ENCODE data around the gene PDE4B.

Gene PDE4B

DNA sequence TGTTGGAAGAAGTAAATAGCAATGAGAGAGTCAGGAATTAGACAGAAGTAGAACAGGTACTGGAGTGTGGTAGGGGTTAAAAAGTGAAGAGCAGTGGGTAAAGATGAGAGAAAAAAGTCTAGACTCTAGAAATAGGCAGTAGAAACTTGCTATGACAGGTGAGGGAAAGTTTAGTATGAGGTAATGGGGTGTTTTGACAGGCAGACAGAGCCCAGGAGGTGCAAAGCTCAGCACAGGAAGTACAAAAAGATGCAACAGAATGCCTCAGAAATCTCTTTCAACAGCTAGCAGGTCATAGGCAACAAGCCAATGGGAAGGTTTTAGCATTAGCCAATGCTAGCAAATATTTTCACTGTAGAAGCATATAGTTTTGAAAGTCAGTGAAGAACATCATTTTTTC is 422.2 kb downstream of the PDE4B start:
- Histone ChIP-seq H3K27me3 (ENCODE audit: insufficient read depth, low read depth) (no peaks in the 10 kb centered on the region), H3K4me1 (ENCODE audit: low read depth, poor library complexity, severe bottlenecking) (no peaks in the 10 kb centered on the region), H3K4me3 (IDR thresholded peaks at IDR 0.05; ENCODE audit: insufficient read depth, low read depth, low read length) (no peak overlapping the region), H3K4me2 (no peak overlapping the region), H3K36me3 (ENCODE audit: insufficient read depth) (no peaks in the 10 kb centered on the region), H4K20me1 (ENCODE audit: insufficient read depth) (no peaks in the 10 kb centered on the region), H3K9ac (no peak overlapping the region), H2AFZ (ENCODE audit: low read depth) (no peak overlapping the region), H3K27ac (no peak overlapping the region), H3K79me2 (ENCODE audit: insufficient read depth, low read depth) (no peaks in the 10 kb centered on the region)
- TF ChIP-seq, protein P1, sequence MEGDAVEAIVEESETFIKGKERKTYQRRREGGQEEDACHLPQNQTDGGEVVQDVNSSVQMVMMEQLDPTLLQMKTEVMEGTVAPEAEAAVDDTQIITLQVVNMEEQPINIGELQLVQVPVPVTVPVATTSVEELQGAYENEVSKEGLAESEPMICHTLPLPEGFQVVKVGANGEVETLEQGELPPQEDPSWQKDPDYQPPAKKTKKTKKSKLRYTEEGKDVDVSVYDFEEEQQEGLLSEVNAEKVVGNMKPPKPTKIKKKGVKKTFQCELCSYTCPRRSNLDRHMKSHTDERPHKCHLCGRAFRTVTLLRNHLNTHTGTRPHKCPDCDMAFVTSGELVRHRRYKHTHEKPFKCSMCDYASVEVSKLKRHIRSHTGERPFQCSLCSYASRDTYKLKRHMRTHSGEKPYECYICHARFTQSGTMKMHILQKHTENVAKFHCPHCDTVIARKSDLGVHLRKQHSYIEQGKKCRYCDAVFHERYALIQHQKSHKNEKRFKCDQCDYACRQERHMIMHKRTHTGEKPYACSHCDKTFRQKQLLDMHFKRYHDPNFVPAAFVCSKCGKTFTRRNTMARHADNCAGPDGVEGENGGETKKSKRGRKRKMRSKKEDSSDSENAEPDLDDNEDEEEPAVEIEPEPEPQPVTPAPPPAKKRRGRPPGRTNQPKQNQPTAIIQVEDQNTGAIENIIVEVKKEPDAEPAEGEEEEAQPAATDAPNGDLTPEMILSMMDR (conservative IDR thresholded peaks at IDR 0.05; ENCODE audit: low read depth, low read length): no peak

DNA sequence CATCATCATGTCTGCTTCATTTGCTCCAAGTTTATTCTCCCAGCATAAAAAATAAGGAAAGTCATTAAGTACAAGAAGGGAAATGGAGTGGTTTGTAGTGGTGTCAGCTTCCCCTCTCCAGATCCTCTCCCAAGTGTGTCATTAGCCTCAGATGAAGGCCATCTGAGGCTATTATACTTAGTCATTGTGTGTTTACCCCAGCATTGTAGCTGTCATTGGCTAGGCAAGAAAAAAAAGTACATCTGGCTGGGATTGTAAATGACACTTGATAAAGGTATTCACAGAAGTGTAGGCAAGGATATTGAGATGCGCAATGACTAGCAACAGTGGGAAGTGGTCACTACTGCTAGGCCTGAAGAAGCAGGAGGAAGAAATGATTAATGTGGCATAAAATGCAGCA is 424.3 kb downstream of the PDE4B start:
- Histone ChIP-seq H4K20me1 (ENCODE audit: insufficient read depth) (no peaks in the 10 kb centered on the region), H3K79me2 (ENCODE audit: insufficient read depth, low read depth) (no peaks in the 10 kb centered on the region), H3K27ac (no peak overlapping the region), H3K36me3 (ENCODE audit: insufficient read depth) (no peaks in the 10 kb centered on the region), H3K4me1 (ENCODE audit: low read depth, poor library complexity, severe bottlenecking) (no peaks in the 10 kb centered on the region), H3K4me3 (IDR thresholded peaks at IDR 0.05; ENCODE audit: insufficient read depth, low read depth, low read length) (no peak overlapping the region), H3K4me2 (no peak overlapping the region), H3K27me3 (ENCODE audit: insufficient read depth, low read depth) (no peaks in the 10 kb centered on the region), H3K9ac (no peak overlapping the region), H2AFZ (ENCODE audit: low read depth) (no peak overlapping the region)
- TF ChIP-seq, protein P1 (conservative IDR thresholded peaks at IDR 0.05; ENCODE audit: low read depth, low read length): no peak

GRCh38 chr1:66217561-66217960 is 424.9 kb downstream of the PDE4B start:
- Histone ChIP-seq H3K9ac (no peak overlapping the region), H3K4me2 (no peak overlapping the region), H3K27me3 (ENCODE audit: insufficient read depth, low read depth) (no peaks in the 10 kb centered on the region), H3K4me3 (IDR thresholded peaks at IDR 0.05; ENCODE audit: insufficient read depth, low read depth, low read length) (no peak overlapping the region), H3K36me3 (ENCODE audit: insufficient read depth) (no peaks in the 10 kb centered on the region), H3K4me1 (ENCODE audit: low read depth, poor library complexity, severe bottlenecking) (no peaks in the 10 kb centered on the region), H4K20me1 (ENCODE audit: insufficient read depth) (no peaks in the 10 kb centered on the region), H2AFZ (ENCODE audit: low read depth) (no peak overlapping the region), H3K27ac (no peak overlapping the region), H3K79me2 (ENCODE audit: insufficient read depth, low read depth) (no peaks in the 10 kb centered on the region)
- TF ChIP-seq, protein P1 (conservative IDR thresholded peaks at IDR 0.05; ENCODE audit: low read depth, low read length): no peak

- TF ChIP-seq, protein P1 (conservative IDR thresholded peaks at IDR 0.05; ENCODE audit: low read depth, low read length): no peak
- H3K4me3 ChIP-seq (IDR thresholded peaks at IDR 0.05; ENCODE audit: insufficient read depth, low read depth, low read length): no peak overlapping the region
- no peaks in the 10 kb centered on the region for H3K27me3 ChIP-seq (ENCODE audit: insufficient read depth, low read depth)
- no peaks in the 10 kb centered on the region for H3K4me1 ChIP-seq (ENCODE audit: low read depth, poor library complexity, severe bottlenecking)
- H3K36me3 ChIP-seq (ENCODE audit: insufficient read depth): no peaks in the 10 kb centered on the region
- H3K9ac ChIP-seq: no peak overlapping the region
- H3K4me2 ChIP-seq: no peak overlapping the region
- no peak overlapping the region for H2AFZ ChIP-seq (ENCODE audit: low read depth)
- no peaks in the 10 kb centered on the region for H4K20me1 ChIP-seq (ENCODE audit: insufficient read depth)
- H3K79me2 ChIP-seq (ENCODE audit: insufficient read depth, low read depth): no peaks in the 10 kb centered on the region
- no peak overlapping the region for H3K27ac ChIP-seq
These were observed 427.8 kb downstream of the PDE4B start for GRCh38 chr1:66220477-66220876.

All from KMS-11 (cell line).